Subcutaneous adipose tissue (tissue), 4 donors: Measurements from ENCODE around the gene TAF9B. TPM values are rescaled to one million over a fixed set of nuclear protein-coding genes. Genes with fewer than 3 reads are reported as not detected.

ENCODE experiments used
- total RNA-seq, 4 donors: library from RNA; depleted of rRNA; stranded (reverse); fragments of >200 nt; gene quantifications; one replicate each; pipeline ENCODE4 v1.1.0, GENCODE V29; 2016
- TF ChIP-seq, protein P1 (sequence below): fragments of 450-650 bp; IDR thresholded peaks from one replicate; pipeline ENCODE4 v1.5.1; 2016; ENCODE audit warnings: low read depth, mild to moderate bottlenecking, control low read depth, antibody characterized with exemption, moderate library complexity

TAF9B gene
- total RNA-seq, 4 donors from 2014 or later, result 10.0 to 31.0 (median 15.8) TPM

DNA sequence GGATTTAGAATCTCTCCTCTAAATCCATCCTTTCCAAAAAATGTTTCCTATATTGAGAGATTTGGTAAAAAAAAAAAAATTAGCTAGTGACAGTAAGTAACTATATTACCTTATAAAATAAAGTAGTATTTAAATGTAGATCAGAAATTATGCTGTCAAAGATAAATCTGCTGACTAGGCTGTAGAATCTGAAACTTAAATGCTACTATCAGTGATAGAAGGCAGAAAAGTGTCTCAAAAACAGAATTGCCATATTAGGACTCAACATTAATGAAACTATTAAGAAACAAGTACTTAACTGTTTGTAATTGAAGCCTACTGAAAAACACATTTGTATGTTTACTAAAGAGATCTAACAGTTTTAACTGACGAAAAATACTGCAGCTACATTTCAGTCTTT lies 8.3 kb downstream of the TAF9B start:
- TF ChIP-seq, protein P1, sequence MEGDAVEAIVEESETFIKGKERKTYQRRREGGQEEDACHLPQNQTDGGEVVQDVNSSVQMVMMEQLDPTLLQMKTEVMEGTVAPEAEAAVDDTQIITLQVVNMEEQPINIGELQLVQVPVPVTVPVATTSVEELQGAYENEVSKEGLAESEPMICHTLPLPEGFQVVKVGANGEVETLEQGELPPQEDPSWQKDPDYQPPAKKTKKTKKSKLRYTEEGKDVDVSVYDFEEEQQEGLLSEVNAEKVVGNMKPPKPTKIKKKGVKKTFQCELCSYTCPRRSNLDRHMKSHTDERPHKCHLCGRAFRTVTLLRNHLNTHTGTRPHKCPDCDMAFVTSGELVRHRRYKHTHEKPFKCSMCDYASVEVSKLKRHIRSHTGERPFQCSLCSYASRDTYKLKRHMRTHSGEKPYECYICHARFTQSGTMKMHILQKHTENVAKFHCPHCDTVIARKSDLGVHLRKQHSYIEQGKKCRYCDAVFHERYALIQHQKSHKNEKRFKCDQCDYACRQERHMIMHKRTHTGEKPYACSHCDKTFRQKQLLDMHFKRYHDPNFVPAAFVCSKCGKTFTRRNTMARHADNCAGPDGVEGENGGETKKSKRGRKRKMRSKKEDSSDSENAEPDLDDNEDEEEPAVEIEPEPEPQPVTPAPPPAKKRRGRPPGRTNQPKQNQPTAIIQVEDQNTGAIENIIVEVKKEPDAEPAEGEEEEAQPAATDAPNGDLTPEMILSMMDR, result no peak

DNA sequence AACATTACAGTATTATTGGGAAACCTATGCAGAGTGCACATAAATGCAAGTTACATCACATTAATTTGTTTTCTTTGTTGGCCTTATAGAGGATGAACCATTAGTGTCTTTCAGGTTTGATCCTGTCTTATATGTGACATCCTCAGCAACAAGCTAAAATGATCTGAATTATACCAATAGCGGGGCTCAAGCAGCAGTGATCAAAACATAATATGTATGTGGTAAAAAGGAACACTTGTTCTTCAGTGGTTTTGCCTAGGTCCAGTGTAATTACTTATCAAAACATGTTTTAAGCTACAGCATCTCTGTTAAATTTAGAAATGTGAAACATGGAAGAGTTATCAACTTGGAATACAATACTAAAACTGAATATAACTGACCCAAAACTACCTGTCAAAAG lies 9.1 kb downstream of the TAF9B start:
- TF ChIP-seq, protein P1, result no peak

DNA sequence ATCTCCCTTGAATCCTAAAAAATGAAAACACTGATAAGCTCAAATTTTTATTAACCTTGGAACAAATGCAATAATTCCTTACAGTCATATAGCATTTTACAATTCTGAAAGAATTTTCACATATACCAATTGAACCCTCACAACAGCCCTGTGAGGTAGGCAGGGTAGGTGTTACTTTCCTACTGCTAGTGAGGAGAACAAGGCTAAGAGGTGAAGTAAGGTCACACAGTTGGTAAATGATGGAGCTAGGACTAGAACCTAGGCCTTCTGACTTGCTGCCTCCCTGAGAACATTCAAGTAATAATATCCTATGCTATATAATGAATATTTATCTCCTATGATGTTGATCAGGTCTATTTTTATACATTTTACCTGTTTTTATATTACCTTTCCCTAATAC lies 9.7 kb downstream of the TAF9B start:
- TF ChIP-seq, protein P1, result no peak

DNA sequence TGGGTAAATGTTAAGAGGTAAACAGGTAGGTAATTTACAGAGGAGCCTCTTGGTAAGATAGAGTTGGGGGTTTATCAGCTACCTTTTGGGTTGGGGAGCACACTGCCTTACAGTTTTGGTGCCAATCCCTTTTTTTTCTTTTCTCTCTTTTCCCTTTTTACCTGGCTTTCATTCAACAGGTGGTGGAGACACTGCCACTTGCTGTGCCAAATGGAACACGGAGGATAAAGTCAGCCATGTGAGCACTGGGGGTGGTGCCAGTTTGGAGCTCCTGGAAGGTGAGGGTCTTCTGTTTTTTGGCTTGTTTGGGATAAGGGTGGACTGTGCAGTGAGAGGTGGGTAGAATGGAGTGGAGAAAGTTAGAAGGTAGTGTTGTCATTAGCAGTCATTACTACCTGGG lies 14.3 kb downstream of the TAF9B start:
- TF ChIP-seq, protein P1, result no peak

DNA sequence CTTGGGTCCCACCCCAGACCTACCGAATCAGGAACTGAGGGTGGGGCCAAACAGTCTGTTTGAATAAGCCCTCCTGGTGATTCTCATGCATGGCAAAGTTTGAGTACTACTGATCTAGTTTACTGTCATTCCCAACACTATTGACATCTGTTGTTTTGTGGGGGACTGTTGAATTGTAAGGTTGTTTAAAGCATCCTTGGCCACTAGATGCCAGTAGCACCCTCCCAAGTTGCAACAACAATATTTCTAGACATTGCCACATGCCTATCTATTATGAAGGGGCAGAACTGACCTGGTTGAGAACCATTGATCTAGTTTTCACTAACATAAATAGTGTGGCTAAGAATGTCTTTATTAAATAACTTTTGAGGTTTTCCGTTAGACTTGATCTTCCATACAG lies 15.1 kb downstream of the TAF9B start:
- TF ChIP-seq, protein P1, result no peak

DNA sequence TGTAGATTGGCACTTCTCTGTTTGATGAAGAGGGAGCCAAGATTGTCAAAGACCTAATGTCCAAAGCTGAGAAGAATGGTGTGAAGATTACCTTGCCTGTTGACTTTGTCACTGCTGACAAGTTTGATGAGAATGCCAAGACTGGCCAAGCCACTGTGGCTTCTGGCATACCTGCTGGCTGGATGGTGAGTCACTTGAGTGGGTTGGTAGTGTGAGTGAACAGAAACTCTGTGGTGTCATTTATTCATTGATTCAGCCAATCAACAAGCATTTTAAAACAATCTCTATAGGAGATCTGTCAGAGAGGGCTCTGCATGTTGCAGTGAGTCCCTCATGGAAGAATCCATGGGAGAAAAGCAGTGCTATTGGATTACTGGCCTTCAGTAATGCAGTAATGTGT lies 16.3 kb downstream of the TAF9B start:
- TF ChIP-seq, protein P1, result no peak

DNA sequence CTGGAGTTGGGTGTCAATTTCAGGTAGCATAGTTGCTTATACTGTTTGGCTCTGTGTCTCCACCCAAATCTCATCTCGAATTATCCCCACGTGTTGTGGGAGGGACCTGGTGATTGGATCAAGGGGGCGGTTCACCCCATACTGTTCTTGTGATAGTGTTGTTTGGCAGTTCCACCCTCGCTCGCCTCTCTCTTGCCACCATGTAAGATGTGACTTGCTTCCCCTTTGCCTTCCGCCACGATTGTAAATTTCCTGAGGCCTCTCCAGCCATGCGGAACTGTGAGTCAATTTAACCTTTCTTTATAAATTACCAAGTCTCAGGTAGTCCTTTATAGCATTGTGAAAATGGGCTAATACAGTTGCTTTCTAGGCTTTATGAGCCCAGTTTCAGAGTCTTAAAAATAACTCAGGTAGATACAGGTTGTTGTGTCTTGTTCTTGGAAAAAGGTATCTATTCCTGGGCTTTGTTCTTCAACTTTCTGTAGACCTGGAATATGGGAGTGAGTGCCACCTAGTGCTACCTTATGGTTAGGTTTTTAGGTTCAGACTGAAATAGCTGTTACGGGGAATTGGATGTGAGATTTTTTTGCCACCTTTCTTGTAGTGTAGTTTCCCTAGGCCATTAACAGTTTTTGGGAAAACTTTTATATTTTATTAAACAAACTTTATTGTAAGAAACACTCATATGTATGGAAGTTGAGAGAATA lies 19.8 kb downstream of the TAF9B start:
- TF ChIP-seq, protein P1, result no peak
